Measurements from ENCODE around the gene CETP.
"Not testable (repeated sequence)": the region's sequence is repeated elsewhere in the genome, so short reads cannot be mapped to it uniquely, and the experiment has no call there.

CETP gene

GRCh38 chr16:56983211-56983751, 21.5 kb downstream of the CETP start:
- DNase-seq: no peak

- no peak for DNase-seq
These were observed 22.9 kb downstream of the CETP start for GRCh38 chr16:56984639-56985038.

- DNase-seq: no peak
These were observed 23.7 kb downstream of the CETP start for GRCh38 chr16:56985288-56985961.

- DNase-seq: no peak
These were observed 24.2 kb downstream of the CETP start for GRCh38 chr16:56985962-56986360.

- no peak for DNase-seq
These were observed 24.6 kb downstream of the CETP start for GRCh38 chr16:56986361-56986760.

GRCh38 chr16:56986908-56987307, 25.2 kb downstream of the CETP start:
- DNase-seq: not testable (repeated sequence)

- DNase-seq: no peak
These were observed 25.9 kb downstream of the CETP start for GRCh38 chr16:56987692-56988091.

- no peak for DNase-seq
These were observed 26.6 kb downstream of the CETP start for GRCh38 chr16:56988161-56988947.

- peak; percentile 96 for DNase-seq
These were observed 27.5 kb downstream of the CETP start, which contains the start of gene NLRC5 for GRCh38 chr16:56988948-56989945. Gene NLRC5, plus strand, starts transcription at chr16:56989557. Its CDS starts 31,156 bp downstream, at chr16:57020713.

GRCh38 chr16:56989988-56990387, 28.2 kb downstream of the CETP start:
- DNase-seq: no peak

GRCh38 chr16:56990407-56991286, 28.9 kb downstream of the CETP start:
- no peak for DNase-seq

GRCh38 chr16:56992431-56992830, 30.7 kb downstream of the CETP start:
- DNase-seq: not testable (repeated sequence)

- DNase-seq: no peak
These were observed 31.5 kb downstream of the CETP start for GRCh38 chr16:56993204-56993603.

GRCh38 chr16:56994311-56994710, 32.6 kb downstream of the CETP start:
- DNase-seq: no peak

- DNase-seq: no peak
These were observed 33.5 kb downstream of the CETP start for GRCh38 chr16:56995136-56995805.

GRCh38 chr16:56997264-56997663, 35.5 kb downstream of the CETP start:
- no peak for DNase-seq

- no peak for DNase-seq
These were observed 36.2 kb downstream of the CETP start for GRCh38 chr16:56997931-56998330.

GRCh38 chr16:56998352-56998751, 36.6 kb downstream of the CETP start:
- no peak for DNase-seq

GRCh38 chr16:56998861-56999260, 37.1 kb downstream of the CETP start:
- DNase-seq: no peak

- no peak for DNase-seq
These were observed 37.9 kb downstream of the CETP start for GRCh38 chr16:56999409-57000270.

Measured in stimulated activated CD4-positive, alpha-beta T cell treated with anti-CD3 and anti-CD28 coated beads, Interleukin-12 subunit alpha, Interleukin-12 subunit beta, amount 100 ng/mL, for 4 hours (primary cell).